Right forelimb (tissue), 1 donor: ENCODE results near the gene CYFIP1.
"Not testable (repeated sequence)": the region's sequence is repeated elsewhere in the genome, so short reads cannot be mapped to it uniquely, and the experiment has no call there.

Experiments
- DNase-seq: peaks from one replicate; pipeline ENCODE4 v3.0.0-alpha.2; 2018

Gene CYFIP1

GRCh38 chr15:22980189-22981050, at the start of gene CYFIP1:
CYFIP1 (minus strand) TSS chr15:22980368; CDS start chr15:22947285, 33,083 bp downstream.
- DNase-seq, result peak; percentile 90

DNA sequence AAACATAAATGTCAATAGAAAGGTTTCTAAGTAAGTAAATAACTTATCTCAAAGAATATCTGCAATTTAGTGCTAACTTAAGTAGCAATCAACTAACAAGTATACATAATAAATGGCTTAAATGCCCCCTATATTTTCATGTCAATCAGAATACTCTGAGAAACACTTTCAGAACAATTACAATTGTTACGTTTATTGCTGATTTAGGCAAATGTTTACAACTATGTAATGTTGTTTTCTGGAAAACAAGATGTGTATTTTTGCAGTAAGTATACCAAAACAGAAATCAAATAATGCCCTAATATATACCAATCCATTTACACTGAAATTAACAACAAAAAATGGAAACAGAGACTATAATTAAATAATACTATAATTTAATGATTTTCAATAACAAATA, 46.0 kb upstream of the CYFIP1 start:
- no peak for DNase-seq

GRCh38 chr15:23022156-23022555, 42.0 kb upstream of the CYFIP1 start:
- no peak for DNase-seq

DNA sequence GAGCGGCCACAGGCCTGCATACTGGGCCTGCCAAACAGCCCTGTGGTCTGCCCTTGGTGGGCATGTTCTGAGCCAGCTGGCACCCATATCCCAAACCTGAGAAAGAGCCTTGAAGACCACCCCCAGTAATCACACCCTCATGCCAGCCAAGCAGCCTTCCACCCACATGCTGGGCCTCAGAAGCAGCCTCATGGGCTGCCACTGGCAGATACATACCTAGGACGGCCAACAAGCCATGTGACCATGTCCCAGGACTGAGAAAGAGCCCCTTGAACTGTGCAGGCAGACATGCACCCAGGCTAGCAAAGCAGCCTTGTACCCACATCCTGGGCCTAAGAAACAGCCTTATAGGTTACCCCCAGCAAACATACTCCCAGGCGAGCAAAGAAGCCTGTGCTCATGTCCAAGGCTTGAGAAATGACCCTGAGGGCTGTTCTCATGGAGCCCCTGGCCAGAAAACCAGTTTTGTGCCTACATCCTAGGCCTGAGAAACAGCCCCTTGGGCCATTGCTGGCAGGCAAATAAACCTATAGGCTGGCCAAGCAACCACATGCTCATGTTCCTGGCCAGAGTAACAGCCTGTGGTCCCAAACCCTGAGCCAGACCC, 34.3 kb upstream of the CYFIP1 start:
- DNase-seq, result no peak

DNA sequence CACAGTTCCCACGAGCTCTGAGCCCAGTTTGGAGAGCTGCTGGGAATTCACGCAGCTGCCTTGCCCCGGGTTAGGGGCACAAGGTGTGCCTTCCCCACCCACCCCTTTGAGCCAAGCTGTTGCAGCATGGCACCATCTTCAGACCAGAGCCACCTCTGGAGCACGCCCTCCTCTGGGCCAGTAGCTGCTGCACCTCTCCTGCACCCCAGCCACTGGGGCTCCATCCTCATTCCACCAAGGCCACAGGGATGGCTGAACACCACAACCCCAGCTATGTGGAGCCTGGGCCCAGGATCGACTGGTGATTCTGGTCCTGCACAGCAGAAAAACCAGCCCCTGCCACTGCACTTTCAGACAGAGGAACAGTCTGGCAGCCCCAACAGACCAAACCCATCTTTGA, 33.5 kb upstream of the CYFIP1 start:
- no peak for DNase-seq

DNA sequence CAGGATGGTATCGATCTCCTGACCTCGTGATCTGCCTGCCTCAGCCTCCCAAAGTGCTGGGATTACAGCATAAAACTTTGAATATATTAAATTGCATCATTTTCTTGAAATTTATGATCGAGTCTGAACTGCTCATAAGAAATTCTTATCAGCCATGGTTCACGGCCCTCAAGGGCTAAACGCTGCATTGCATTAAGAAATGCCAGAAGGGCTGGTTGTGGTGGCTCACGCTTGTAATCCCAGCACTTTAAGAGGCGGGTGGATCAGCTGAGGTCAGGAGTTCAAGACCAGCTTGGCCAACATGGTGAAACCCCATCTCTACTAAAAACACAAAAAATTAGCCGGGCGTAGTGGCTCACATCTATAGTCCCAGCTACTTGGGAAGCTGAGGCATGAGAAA, 32.4 kb upstream of the CYFIP1 start:
- not testable (repeated sequence) for DNase-seq

- no peak for DNase-seq
Observed at GRCh38 chr15:23003736-23004135, 23.6 kb upstream of the CYFIP1 start.

- DNase-seq, result no peak
Observed at GRCh38 chr15:23002920-23003319, 22.8 kb upstream of the CYFIP1 start.

DNA sequence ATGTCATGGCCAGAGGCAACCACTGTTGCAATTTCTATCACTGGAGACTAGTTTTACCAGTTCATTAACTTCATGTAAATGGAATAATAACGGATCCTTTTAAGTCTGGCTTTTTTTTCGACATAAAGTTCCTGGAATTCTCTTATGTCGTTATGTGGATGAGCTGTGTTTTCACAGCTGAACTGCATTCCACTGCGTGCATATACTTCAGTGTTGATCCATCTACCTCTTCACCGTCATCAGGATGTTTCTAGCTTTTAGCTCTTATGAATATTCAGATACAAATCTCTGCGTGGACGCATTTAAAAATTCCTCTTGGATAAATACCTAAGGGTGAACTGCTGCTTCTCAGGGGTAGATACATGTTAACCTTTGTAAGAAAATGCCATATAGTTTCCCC, 15.6 kb upstream of the CYFIP1 start:
- no peak for DNase-seq

GRCh38 chr15:22992024-22992326, 11.8 kb upstream of the CYFIP1 start:
- no peak for DNase-seq

GRCh38 chr15:22989576-22990477, 9.7 kb upstream of the CYFIP1 start:
- DNase-seq, result no peak

DNA sequence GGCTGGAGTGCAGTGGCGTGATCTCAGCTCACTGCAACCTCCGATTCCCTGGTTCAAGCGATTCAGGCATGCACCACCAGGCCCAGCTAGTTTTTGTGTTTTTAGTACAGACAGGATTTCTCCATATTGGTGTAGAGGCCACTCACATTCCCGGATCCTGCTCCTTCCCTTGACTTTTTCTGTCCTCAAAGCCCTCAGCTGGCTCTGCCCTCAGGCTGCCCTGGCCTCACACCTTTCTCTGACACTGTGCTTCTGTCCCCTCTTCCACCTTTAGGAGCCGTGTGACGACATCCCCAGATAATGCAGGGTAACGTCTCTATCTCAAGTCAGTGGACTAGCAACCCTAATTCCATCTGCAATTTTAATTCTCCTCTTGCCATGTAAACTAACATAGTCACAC, 8.6 kb upstream of the CYFIP1 start:
- no peak for DNase-seq

DNA sequence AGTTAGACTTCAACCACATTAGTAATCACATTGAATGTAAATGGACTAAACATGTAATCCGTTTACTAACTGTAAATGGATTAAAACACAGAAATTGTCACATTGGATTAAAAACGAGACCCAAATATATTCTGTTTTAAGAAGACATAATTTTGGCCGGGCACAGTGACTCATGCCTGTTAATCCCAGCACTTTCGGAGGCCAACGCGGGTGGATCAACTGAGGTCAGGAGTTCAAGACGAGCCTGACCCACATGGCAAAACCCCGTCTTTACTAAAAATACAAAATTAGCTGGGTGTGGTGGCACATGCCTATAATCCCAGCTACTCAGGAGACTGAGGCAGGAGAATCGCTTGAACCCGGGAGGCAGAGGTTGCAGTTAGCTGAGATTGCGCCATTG, 1.8 kb upstream of the CYFIP1 start:
- DNase-seq, result not testable (repeated sequence)

DNA sequence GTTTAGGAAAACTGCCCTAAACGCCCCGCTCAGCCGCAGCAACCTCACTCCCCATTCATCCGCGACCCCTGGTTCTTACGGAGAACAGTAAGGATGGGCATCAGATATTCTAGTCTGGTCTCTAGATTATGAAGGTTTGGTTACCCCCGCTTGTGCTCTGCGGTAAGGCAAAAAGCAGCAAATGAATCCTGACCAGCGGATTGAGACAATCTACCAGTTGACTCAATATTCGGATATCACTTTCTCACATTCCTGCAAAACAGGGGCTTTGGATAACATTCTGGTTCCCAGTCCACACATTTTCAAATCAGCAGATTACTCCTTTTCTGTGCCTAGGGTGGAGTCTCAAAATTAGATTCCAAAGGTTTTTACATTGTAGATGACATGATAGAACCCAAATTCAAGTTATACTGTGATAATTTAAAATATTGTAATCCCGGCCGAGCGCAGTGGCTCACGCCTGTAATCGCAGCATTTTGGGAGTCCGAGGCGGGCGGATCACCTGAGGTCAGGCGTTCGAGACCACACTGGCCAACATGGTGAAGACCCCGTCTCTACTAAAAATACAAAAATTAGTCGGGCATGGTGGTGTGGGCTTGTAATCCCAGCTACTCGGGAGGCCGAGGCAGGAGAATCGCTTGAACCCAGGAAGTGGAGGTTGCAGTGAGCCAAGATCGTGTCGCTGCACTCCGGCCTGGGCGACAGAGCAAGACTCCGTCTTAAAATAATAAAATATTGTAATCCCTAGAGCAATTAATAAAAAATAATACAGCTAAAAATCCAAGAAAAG, 1.1 kb upstream of the CYFIP1 start:
- no peak for DNase-seq

DNA sequence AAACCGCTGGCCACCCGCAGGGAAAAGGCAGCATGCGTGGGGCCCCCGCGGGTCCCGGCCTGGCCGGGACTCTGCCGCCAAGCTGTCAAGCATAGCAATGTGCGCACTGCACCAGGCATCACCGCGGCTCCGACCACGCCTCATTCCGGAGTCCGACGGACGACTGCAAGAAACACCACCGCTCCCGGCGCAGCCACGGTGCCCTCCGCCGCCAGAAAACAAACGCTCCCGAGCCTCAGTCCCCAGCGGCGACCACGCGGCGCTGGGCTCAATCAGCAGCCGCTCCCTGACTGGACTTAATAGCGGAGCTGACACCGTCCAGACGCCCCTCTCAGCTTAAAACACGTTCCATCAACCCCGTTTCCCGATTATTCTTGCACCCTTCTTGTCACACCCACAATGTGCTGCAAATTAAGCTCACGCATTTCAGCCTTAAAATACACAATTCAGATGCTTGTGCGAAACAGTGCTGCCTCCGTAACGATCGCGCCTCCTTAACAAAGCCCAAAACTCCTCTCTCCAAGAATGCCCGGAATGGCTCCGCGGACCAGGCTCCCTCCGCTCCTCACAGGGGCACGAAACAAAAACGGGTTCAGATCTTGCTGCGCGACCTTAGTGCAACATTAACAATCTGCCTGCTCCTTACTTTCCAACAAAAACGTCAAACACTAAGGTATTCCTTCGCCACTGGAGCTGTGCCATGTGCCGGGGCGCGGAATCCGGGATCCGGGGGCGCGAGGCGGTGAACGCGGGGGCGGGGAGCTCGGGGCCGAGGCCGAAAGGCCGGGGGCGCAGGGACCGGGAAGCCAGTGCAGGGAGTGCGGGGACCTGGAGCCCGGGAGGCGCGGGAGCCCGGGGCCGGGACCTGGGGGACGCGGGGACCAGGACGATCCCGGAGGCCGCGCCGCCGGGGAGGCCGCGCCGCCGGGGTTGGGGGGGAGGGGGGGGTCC, 655 bp downstream of the CYFIP1 start:
- peak; percentile 67 for DNase-seq

DNA sequence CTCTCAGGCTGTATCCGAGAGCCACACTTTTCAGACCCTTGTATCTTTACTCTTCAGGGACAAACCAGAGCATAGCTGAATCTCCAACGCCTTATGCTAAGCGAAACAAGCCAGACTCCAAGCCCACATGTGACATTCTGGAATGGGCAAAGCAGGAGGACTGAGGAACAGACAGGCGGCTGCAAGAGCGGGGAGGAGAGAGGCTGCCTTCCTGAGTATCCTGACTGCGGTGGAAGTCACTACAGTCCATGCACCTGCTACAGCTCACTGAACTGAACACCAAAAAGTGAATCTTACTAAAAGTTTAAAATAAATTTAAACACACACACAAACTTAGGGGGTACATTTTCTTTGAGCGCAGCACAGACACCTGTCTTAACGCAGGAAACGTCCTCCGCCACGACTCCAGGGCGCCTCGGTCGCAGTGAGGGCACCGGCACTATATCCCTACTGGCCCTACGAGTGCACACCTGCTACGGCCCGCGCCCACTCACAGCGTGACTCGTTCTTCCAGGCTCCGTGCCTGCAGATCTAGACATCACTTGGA, 1.4 kb downstream of the CYFIP1 start:
- no peak for DNase-seq

GRCh38 chr15:22974745-22975144, 5.4 kb downstream of the CYFIP1 start:
- no peak for DNase-seq

GRCh38 chr15:22973987-22974386, 6.2 kb downstream of the CYFIP1 start:
- DNase-seq, result no peak

DNA sequence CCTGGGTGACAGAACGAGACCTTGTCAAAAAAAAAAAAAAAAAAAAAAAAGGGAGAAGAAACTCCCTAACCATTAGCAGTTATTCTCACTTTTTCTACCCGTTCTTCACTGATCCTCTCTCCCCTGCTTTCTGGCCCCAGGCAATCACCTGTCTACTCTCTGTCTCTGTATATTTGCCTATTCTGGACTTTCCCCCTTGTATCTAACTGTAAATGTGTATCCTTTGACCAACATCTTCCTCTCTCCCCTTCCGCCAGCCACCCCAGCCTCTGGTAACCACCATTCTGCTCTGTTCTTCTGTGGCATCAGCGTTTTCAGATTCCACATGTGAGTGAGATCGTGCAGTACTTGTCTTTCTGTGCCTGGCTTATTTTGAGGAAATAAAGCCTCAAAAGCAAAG, 6.9 kb downstream of the CYFIP1 start:
- DNase-seq, result no peak

DNA sequence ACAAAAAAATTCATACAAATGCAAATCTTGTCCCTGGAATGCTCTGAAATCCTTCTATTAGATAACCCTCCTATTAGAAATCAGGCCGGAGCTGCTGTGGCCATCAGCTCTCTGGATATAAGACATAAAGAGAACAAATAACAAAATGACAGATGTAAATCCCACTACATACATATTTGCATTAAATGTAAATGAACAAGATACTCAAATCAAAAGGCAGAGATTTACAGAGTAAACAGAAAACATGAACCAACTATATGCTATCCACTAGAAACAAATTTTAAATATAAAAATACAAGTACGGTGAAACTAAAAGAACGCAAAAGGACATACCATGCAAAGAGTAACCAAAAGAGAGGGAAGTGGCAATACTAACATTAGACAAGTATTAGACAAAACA, 10.7 kb downstream of the CYFIP1 start:
- DNase-seq, result no peak

GRCh38 chr15:22968366-22968765, 11.8 kb downstream of the CYFIP1 start:
- no peak for DNase-seq
